SK-N-SH treated with all-trans-retinoic acid at 6 μM for 48 hours (cell line): ENCODE data around the gene SPATA3.

ENCODE experiments used
- ARNTL ChIP-seq: fragments of 450-650 bp; formaldehyde crosslinking; IDR thresholded peaks from 2 replicates; pipeline ENCODE4 v1.5.0; 2020; ENCODE audit warnings: low read depth, mild to moderate bottlenecking, moderate library complexity, borderline replicate concordance
- GLIS3 ChIP-seq: fragments of 250-450 bp; sonication (Bioruptor Pico); IDR thresholded peaks from 2 replicates; pipeline ENCODE4 v1.5.0; 2020; ENCODE audit warnings: mild to moderate bottlenecking, moderate library complexity
- OSR1 ChIP-seq: fragments of 250-450 bp; sonication (Bioruptor Pico); IDR thresholded peaks from 2 replicates; pipeline ENCODE4 v1.8.0; 2022; ENCODE audit warnings: moderate library complexity, mild to moderate bottlenecking, inconsistent platforms
- TCF4 ChIP-seq: fragments of 250-450 bp; sonication (Bioruptor Pico); IDR thresholded peaks from 2 replicates; pipeline ENCODE4 v1.8.0; 2021; ENCODE audit warnings: mild to moderate bottlenecking, moderate library complexity, borderline replicate concordance
- TOX ChIP-seq: fragments of 250-450 bp; sonication (Bioruptor Pico); IDR thresholded peaks from 2 replicates; pipeline ENCODE4 v1.8.0; 2021; ENCODE audit warnings: mild to moderate bottlenecking, moderate library complexity, borderline replicate concordance
- ZFP3 ChIP-seq: fragments of 250-450 bp; sonication (Bioruptor Pico); IDR thresholded peaks from 2 replicates; pipeline ENCODE4 v1.5.0; 2020; ENCODE audit warnings: mild to moderate bottlenecking, moderate library complexity
- ZFP30 ChIP-seq: fragments of 450-650 bp; formaldehyde crosslinking; IDR thresholded peaks from 2 replicates; pipeline ENCODE4 v1.5.0; 2022; ENCODE audit warnings: mild to moderate bottlenecking, moderate library complexity
- ZNF8 ChIP-seq: fragments of 450-650 bp; formaldehyde crosslinking; IDR thresholded peaks from 2 replicates; pipeline ENCODE4 v1.5.0; 2020; ENCODE audit warnings: mild to moderate bottlenecking, moderate library complexity
- TF ChIP-seq, protein P1 (sequence below): fragments of 250-450 bp; sonication (Bioruptor Pico); IDR thresholded peaks from 2 replicates; pipeline ENCODE4 v1.5.0; 2020; ENCODE audit warnings: mild to moderate bottlenecking, moderate library complexity
- TF ChIP-seq, protein P2 (sequence below): fragments of 250-450 bp; sonication (Bioruptor Pico); IDR thresholded peaks from 2 replicates; pipeline ENCODE4 v1.5.1; 2021; ENCODE audit warnings: mild to moderate bottlenecking, moderate library complexity
- TF ChIP-seq, protein P3 (sequence below): fragments of 250-450 bp; sonication (Bioruptor Pico); IDR thresholded peaks from 2 replicates; pipeline ENCODE4 v1.8.0; 2020; ENCODE audit warnings: mild to moderate bottlenecking, moderate library complexity, borderline replicate concordance

DNA sequence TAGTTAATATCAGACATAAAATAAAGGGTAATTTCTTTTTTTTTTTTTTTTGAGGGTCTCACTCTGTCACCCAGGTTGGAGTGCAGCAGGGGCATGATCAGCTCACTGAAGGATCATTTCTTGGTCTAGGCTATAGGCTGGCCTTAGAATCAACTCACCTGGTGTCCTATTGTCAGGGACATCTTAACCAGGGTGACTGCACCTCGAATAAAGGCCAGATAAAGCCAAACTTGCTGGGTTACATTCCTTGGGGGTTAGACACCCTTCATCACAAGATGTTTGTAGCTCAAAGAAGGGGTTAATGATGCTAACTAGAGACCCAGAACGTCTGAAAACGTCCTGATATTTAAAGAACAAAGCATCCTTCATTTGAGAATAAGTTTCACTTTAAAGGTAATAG, 17.9 kb downstream of the SPATA3 start:
- TF ChIP-seq ZFP30 (CRISPR knock-in tag): no peak
- no peak for TF ChIP-seq GLIS3 (CRISPR knock-in tag)
- TF ChIP-seq, protein P1, sequence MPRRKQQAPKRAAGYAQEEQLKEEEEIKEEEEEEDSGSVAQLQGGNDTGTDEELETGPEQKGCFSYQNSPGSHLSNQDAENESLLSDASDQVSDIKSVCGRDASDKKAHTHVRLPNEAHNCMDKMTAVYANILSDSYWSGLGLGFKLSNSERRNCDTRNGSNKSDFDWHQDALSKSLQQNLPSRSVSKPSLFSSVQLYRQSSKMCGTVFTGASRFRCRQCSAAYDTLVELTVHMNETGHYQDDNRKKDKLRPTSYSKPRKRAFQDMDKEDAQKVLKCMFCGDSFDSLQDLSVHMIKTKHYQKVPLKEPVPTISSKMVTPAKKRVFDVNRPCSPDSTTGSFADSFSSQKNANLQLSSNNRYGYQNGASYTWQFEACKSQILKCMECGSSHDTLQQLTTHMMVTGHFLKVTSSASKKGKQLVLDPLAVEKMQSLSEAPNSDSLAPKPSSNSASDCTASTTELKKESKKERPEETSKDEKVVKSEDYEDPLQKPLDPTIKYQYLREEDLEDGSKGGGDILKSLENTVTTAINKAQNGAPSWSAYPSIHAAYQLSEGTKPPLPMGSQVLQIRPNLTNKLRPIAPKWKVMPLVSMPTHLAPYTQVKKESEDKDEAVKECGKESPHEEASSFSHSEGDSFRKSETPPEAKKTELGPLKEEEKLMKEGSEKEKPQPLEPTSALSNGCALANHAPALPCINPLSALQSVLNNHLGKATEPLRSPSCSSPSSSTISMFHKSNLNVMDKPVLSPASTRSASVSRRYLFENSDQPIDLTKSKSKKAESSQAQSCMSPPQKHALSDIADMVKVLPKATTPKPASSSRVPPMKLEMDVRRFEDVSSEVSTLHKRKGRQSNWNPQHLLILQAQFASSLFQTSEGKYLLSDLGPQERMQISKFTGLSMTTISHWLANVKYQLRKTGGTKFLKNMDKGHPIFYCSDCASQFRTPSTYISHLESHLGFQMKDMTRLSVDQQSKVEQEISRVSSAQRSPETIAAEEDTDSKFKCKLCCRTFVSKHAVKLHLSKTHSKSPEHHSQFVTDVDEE (CRISPR knock-in tag): no peak
- no peak for TF ChIP-seq ARNTL (CRISPR knock-in tag)
- TF ChIP-seq TCF4 (CRISPR knock-in tag): no peak
- no peak for TF ChIP-seq OSR1 (CRISPR knock-in tag)
- TF ChIP-seq, protein P2, sequence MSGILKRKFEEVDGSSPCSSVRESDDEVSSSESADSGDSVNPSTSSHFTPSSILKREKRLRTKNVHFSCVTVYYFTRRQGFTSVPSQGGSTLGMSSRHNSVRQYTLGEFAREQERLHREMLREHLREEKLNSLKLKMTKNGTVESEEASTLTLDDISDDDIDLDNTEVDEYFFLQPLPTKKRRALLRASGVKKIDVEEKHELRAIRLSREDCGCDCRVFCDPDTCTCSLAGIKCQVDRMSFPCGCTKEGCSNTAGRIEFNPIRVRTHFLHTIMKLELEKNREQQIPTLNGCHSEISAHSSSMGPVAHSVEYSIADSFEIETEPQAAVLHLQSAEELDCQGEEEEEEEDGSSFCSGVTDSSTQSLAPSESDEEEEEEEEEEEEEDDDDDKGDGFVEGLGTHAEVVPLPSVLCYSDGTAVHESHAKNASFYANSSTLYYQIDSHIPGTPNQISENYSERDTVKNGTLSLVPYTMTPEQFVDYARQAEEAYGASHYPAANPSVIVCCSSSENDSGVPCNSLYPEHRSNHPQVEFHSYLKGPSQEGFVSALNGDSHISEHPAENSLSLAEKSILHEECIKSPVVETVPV (CRISPR knock-in tag): no peak
- TF ChIP-seq ZNF8: no peak
- TF ChIP-seq ZFP3 (CRISPR knock-in tag): no peak
- TF ChIP-seq, protein P3, sequence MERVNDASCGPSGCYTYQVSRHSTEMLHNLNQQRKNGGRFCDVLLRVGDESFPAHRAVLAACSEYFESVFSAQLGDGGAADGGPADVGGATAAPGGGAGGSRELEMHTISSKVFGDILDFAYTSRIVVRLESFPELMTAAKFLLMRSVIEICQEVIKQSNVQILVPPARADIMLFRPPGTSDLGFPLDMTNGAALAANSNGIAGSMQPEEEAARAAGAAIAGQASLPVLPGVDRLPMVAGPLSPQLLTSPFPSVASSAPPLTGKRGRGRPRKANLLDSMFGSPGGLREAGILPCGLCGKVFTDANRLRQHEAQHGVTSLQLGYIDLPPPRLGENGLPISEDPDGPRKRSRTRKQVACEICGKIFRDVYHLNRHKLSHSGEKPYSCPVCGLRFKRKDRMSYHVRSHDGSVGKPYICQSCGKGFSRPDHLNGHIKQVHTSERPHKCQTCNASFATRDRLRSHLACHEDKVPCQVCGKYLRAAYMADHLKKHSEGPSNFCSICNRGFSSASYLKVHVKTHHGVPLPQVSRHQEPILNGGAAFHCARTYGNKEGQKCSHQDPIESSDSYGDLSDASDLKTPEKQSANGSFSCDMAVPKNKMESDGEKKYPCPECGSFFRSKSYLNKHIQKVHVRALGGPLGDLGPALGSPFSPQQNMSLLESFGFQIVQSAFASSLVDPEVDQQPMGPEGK (CRISPR knock-in tag): no peak
- TF ChIP-seq TOX (CRISPR knock-in tag): no peak
